ENCODE results near the gene DPAGT1. TPM values are rescaled to one million over a fixed set of nuclear protein-coding genes. Genes with fewer than 3 reads are reported as not detected.
A peak's percentile ranks its signal among the peaks of the same experiment; 100 is the strongest.

DPAGT1 gene
- total RNA-seq, 2 donors from 2014 or later: 26.7 to 62.6 TPM

- DNase-seq (no peak), ATAC-seq (no peak)
- 75 to 84% methylated on average over 3 of the region's 3 CpGs for WGBS, 2 donors
- Histone ChIP-seq H3K27ac (no peak overlapping the region), H3K4me1 (peaks cover 14% of the 10 kb centered on the region), H3K9me3 (no peaks in the 10 kb centered on the region), H3K36me3 (replicated peaks in 1 of 2; ENCODE audit: insufficient read depth in 1 of 2, low read depth in 2 of 2) (peaks cover 10 to 31% of the 10 kb centered on the region in 2 donors), H3K27me3 (no peaks in the 10 kb centered on the region), H3K4me3 (no peak overlapping the region)
- TF ChIP-seq POLR2A (IDR thresholded peaks at IDR 0.05) (no peak), CTCF (IDR thresholded peaks at IDR 0.05) (no peak)
- intact Hi-C loops (cut with DNase I): no loop called here
Observed at GRCh38 chr11:119130662-119131061, 29.0 kb upstream of the DPAGT1 start.

- ATAC-seq (peak; percentile 56), DNase-seq (peak in 3 of 4 donors; percentile 35 to 59 (median 40))
- peaks cover 31% of the 10 kb centered on the region for H3K4me1 ChIP-seq
- TF ChIP-seq CTCF (IDR thresholded peaks at IDR 0.05) (no peak), POLR2A (IDR thresholded peaks at IDR 0.05) (no peak)
- H3K36me3 ChIP-seq (replicated peaks in 1 of 2; ENCODE audit: insufficient read depth in 1 of 2, low read depth in 2 of 2): peaks cover under 1 to 17% of the 10 kb centered on the region in 2 donors
- intact Hi-C loops (cut with DNase I): no loop called here
- H3K27ac ChIP-seq: peak overlapping the region in 2 of 4 donors; percentile 41 to 46
- no peaks in the 10 kb centered on the region for H3K27me3 ChIP-seq
- H3K9me3 ChIP-seq: no peaks in the 10 kb centered on the region
- H3K4me3 ChIP-seq: no peak overlapping the region
- WGBS, 2 donors: 35 to 36% methylated on average over 5 of the region's 5 CpGs
Observed at GRCh38 chr11:119126675-119127268, 25.1 kb upstream of the DPAGT1 start.

- peaks cover 0 to 8% of the 10 kb centered on the region in 2 donors for H3K36me3 ChIP-seq (replicated peaks in 1 of 2; ENCODE audit: insufficient read depth in 1 of 2, low read depth in 2 of 2)
- WGBS, 2 donors: 52 to 55% methylated on average over 6 of the region's 6 CpGs
- peak in 2 of 4 donors; percentile 18 to 40 for DNase-seq
- H3K9me3 ChIP-seq: no peaks in the 10 kb centered on the region
- peaks cover 32% of the 10 kb centered on the region for H3K4me1 ChIP-seq
- no peak for ATAC-seq
- intact Hi-C loops (cut with DNase I): no loop called here
- H3K27me3 ChIP-seq: no peaks in the 10 kb centered on the region
- TF ChIP-seq CTCF (IDR thresholded peaks at IDR 0.05) (no peak), POLR2A (IDR thresholded peaks at IDR 0.05) (no peak)
- no peak overlapping the region for H3K4me3 ChIP-seq
- peak overlapping the region in 2 of 4 donors; percentile 41 to 46 for H3K27ac ChIP-seq
Observed at GRCh38 chr11:119125821-119126220, 24.2 kb upstream of the DPAGT1 start.

- intact Hi-C loops (cut with DNase I): no loop called here
- WGBS, 2 donors: 0% methylated on average over 12 to 20 of the region's 20 CpGs
- no peaks in the 10 kb centered on the region for H3K27me3 ChIP-seq
- no peaks in the 10 kb centered on the region for H3K36me3 ChIP-seq (replicated peaks in 1 of 2; ENCODE audit: insufficient read depth in 1 of 2, low read depth in 2 of 2)
- TF ChIP-seq POLR2A (IDR thresholded peaks at IDR 0.05) (no peak), CTCF (IDR thresholded peaks at IDR 0.05) (no peak)
- ATAC-seq: no peak
- peak overlapping the region; percentile 29 to 84 (median 58) for H3K27ac ChIP-seq
- H3K9me3 ChIP-seq: no peaks in the 10 kb centered on the region
- no peak for DNase-seq
- peak overlapping the region; percentile 72 to 91 for H3K4me3 ChIP-seq
- H3K4me1 ChIP-seq: peaks cover 38% of the 10 kb centered on the region
Observed at GRCh38 chr11:119121811-119122124, 20.1 kb upstream of the DPAGT1 start.
